Measurements from ENCODE around the gene NFX1. TPM values are rescaled to one million over a fixed set of nuclear protein-coding genes. Genes with fewer than 3 reads are reported as not detected.

NFX1 gene
- total RNA-seq, 6 experiments from 2014 or later = 22.6 to 29.2 (median 24.8) TPM

- intact Hi-C loops (cut with DNase I) = no loop called here
- ATAC-seq (no peak), DNase-seq (no peak)
- Histone ChIP-seq H3K9me3 (no peaks in the 10 kb centered on the region), H3K4me1 (peaks cover 0 to 16% (median 7%) of the 10 kb centered on the region in 4 donors), H3K27me3 (no peaks in the 10 kb centered on the region), H3K4me3 (peak overlapping the region; percentile 67 to 97 (median 95)), H3K27ac (peak overlapping the region; percentile 33 to 76 (median 69)), H3K36me3 (peaks cover 0 to 57% (median 15%) of the 10 kb centered on the region in 4 donors)
- WGBS (ENCODE audit: insufficient coverage, low coverage, low lambda C conversion rate, missing lambda C conversion rate) = 19% methylated on average over 13 of the region's 13 CpGs
- TF ChIP-seq POLR2A (IDR thresholded peaks at IDR 0.05) (no peak), CTCF (IDR thresholded peaks at IDR 0.05) (no peak)
Measured at GRCh38 chr9:33265211-33265865, 25.0 kb upstream of the NFX1 start.

GRCh38 chr9:33267151-33267767 lies 23.1 kb upstream of the NFX1 start:
- no peak for DNase-seq
- H3K27ac ChIP-seq = no peak overlapping the region
- peaks cover 0 to 57% (median 14%) of the 10 kb centered on the region in 4 donors for H3K36me3 ChIP-seq
- ATAC-seq = no peak
- H3K4me1 ChIP-seq = peaks cover 0 to 16% (median 7%) of the 10 kb centered on the region in 4 donors
- no peak overlapping the region for H3K4me3 ChIP-seq
- H3K9me3 ChIP-seq = no peaks in the 10 kb centered on the region
- H3K27me3 ChIP-seq = no peaks in the 10 kb centered on the region
- intact Hi-C loops (cut with DNase I) = no loop called here
- TF ChIP-seq POLR2A (IDR thresholded peaks at IDR 0.05) (no peak), CTCF (IDR thresholded peaks at IDR 0.05) (no peak)

GRCh38 chr9:33270146-33270545 lies 20.2 kb upstream of the NFX1 start:
- 95% methylated on average over 3 of the region's 3 CpGs for whole genome bisulfite sequencing (ENCODE audit: insufficient coverage, low coverage, low lambda C conversion rate, missing lambda C conversion rate)
- no peaks in the 10 kb centered on the region for H3K27me3 ChIP-seq
- ATAC-seq (no peak), DNase-seq (no peak)
- no peaks in the 10 kb centered on the region for H3K9me3 ChIP-seq
- intact Hi-C loops (cut with DNase I) = no loop called here
- peaks cover 0 to 8% (median 3%) of the 10 kb centered on the region in 4 donors for H3K4me1 ChIP-seq
- H3K4me3 ChIP-seq = no peak overlapping the region
- H3K27ac ChIP-seq = no peak overlapping the region
- H3K36me3 ChIP-seq = peaks cover 0 to 71% (median 18%) of the 10 kb centered on the region in 4 donors
- TF ChIP-seq POLR2A (IDR thresholded peaks at IDR 0.05) (no peak), CTCF (IDR thresholded peaks at IDR 0.05) (no peak)

GRCh38 chr9:33272061-33272460 lies 18.3 kb upstream of the NFX1 start:
- H3K27me3 ChIP-seq = no peaks in the 10 kb centered on the region
- H3K4me3 ChIP-seq = no peak overlapping the region
- TF ChIP-seq POLR2A (IDR thresholded peaks at IDR 0.05) = no peak
- no peak for TF ChIP-seq CTCF (IDR thresholded peaks at IDR 0.05)
- peaks cover 6 to 81% (median 23%) of the 10 kb centered on the region in 4 donors for H3K36me3 ChIP-seq
- no peak overlapping the region for H3K27ac ChIP-seq
- ATAC-seq = no peak
- WGBS (ENCODE audit: insufficient coverage, low coverage, low lambda C conversion rate, missing lambda C conversion rate) = 100% methylated on average over 1 of the region's 1 CpG
- no peak for DNase-seq
- intact Hi-C loops (cut with DNase I) = no loop called here
- no peaks in the 10 kb centered on the region for H3K4me1 ChIP-seq
- no peaks in the 10 kb centered on the region for H3K9me3 ChIP-seq

Measured in right lobe of liver (tissue), 6 donors.